HEK293T (cell line): ENCODE data around the gene ACY1.

Experiments
- CTCF ChIA-PET: fragments of 350-600 bp; formaldehyde crosslinking; extraction: SDS; loops from one replicate; lab custom pipeline; 2021; ENCODE audit warnings: antibody characterized with exemption, inconsistent platforms; lab: Yijun Ruan, JAX
- POLR2A ChIA-PET: fragments of 350-600 bp; formaldehyde crosslinking; extraction: SDS; loops from one replicate; lab custom pipeline; 2020; ENCODE audit warnings: antibody characterized with exemption, inconsistent platforms; lab: Yijun Ruan, JAX
- DNase-seq: peaks from one replicate; pipeline ENCODE4 v3.0.0; 2012; ENCODE audit warnings: mixed read lengths; ENCODE audit errors: extremely low spot score
- ARNT ChIP-seq: fragments of 450-650 bp; IDR thresholded peaks from 2 replicates; pipeline ENCODE4 v1.6.1; 2017; ENCODE audit warnings: mild to moderate bottlenecking
- BHLHE40 ChIP-seq: fragments of 450-650 bp; IDR thresholded peaks from 2 replicates; pipeline ENCODE4 v1.6.1; 2016; ENCODE audit warnings: mild to moderate bottlenecking, moderate library complexity, borderline replicate concordance
- CTBP1 ChIP-seq: fragments of 450-650 bp; IDR thresholded peaks from 2 replicates; pipeline ENCODE4 v1.6.1; 2016; ENCODE audit warnings: borderline replicate concordance
- ELF4 ChIP-seq: fragments of 450-650 bp; IDR thresholded peaks from 2 replicates; pipeline ENCODE4 v1.6.1; 2017; ENCODE audit warnings: antibody characterized with exemption
- FOXA1 ChIP-seq: fragments of 450-650 bp; IDR thresholded peaks from 2 replicates; pipeline ENCODE4 v1.6.1; 2016; ENCODE audit warnings: mild to moderate bottlenecking
- FOXK2 ChIP-seq: fragments of 450-650 bp; IDR thresholded peaks from 2 replicates; pipeline ENCODE4 v1.6.1; 2016; ENCODE audit warnings: mild to moderate bottlenecking
- FOXM1 ChIP-seq: fragments of 450-650 bp; IDR thresholded peaks from 2 replicates; pipeline ENCODE4 v1.6.1; 2017; ENCODE audit warnings: mild to moderate bottlenecking, borderline replicate concordance
- HDGF ChIP-seq: fragments of 450-650 bp; IDR thresholded peaks from 2 replicates; pipeline ENCODE4 v1.6.1; 2017; ENCODE audit warnings: antibody characterized with exemption, borderline replicate concordance
- L3MBTL2 ChIP-seq: fragments of 450-650 bp; conservative IDR thresholded peaks from 2 replicates; pipeline ENCODE4 v1.6.1; 2016; ENCODE audit warnings: mild to moderate bottlenecking
- LEF1 ChIP-seq: fragments of 450-650 bp; IDR thresholded peaks from 2 replicates; pipeline ENCODE4 v1.6.1; 2017; ENCODE audit warnings: mild to moderate bottlenecking, borderline replicate concordance
- NFRKB ChIP-seq: fragments of 450-650 bp; IDR thresholded peaks from 2 replicates; pipeline ENCODE4 v1.6.1; 2016; ENCODE audit warnings: mild to moderate bottlenecking, moderate library complexity
- PKNOX1 ChIP-seq: fragments of 450-650 bp; IDR thresholded peaks from 2 replicates; pipeline ENCODE4 v1.6.1; 2016
- SP1 ChIP-seq: fragments of 450-650 bp; IDR thresholded peaks from 2 replicates; pipeline ENCODE4 v1.6.1; 2017
- SUZ12 ChIP-seq: fragments of 450-650 bp; IDR thresholded peaks from 2 replicates; pipeline ENCODE4 v1.6.1; 2016; ENCODE audit warnings: mild to moderate bottlenecking
- TARDBP ChIP-seq: fragments of 450-650 bp; IDR thresholded peaks from 2 replicates; pipeline ENCODE4 v1.6.1; 2016
- ZNF384 ChIP-seq: fragments of 450-650 bp; IDR thresholded peaks from 2 replicates; pipeline ENCODE4 v1.6.1; 2016

The ACY1 gene

GRCh38 chr3:51954105-51954504 is 29.2 kb upstream of the ACY1 start:
- POLR2A ChIA-PET, result interaction anchor here (1.1 to 1.4 kb wide), 3 partner anchors 9 to 21 kb away, joined by 3 to 4 read pairs (median 3); partner anchors contain the start of genes ABHD14A and ABHD14B
- TF ChIP-seq FOXA1 (no peak), LEF1 (no peak)
- CTCF ChIA-PET, result interaction anchor here (1.5 to 1.9 kb wide), 3 partner anchors 11 to 29 kb away, joined by 3 to 17 read pairs (median 7); partner anchors contain the start of gene RRP9
- DNase-seq, result no peak

GRCh38 chr3:51954713-51955112 is 28.6 kb upstream of the ACY1 start:
- CTCF ChIA-PET, result interaction anchor here (1.5 to 1.9 kb wide), 2 partner anchors 12 to 13 kb away, joined by 7 to 17 read pairs; partner anchors contain the start of gene RRP9
- no peak for TF ChIP-seq FOXK2
- no peak for TF ChIP-seq CTBP1
- no peak for TF ChIP-seq ARNT
- TF ChIP-seq FOXA1, result no peak
- TF ChIP-seq BHLHE40, result no peak
- TF ChIP-seq L3MBTL2, result no peak
- no peak for TF ChIP-seq TARDBP
- TF ChIP-seq ELF4, result no peak
- no peak for TF ChIP-seq HDGF
- TF ChIP-seq NFRKB, result no peak
- no peak for TF ChIP-seq SUZ12
- DNase-seq, result no peak
- POLR2A ChIA-PET, result interaction anchor here (1.3 to 1.4 kb wide), 2 partner anchors 19 to 20 kb away, joined by 3 to 4 read pairs; partner anchors contain the start of genes ABHD14A and ABHD14B

- TF ChIP-seq L3MBTL2 (no peak), FOXK2 (no peak), NFRKB (no peak), ELF4 (no peak), LEF1 (no peak), PKNOX1 (no peak), BHLHE40 (no peak), TARDBP (no peak), FOXA1 (no peak), FOXM1 (no peak), HDGF (no peak)
- CTCF ChIA-PET, result no interaction called here
- POLR2A ChIA-PET, result no interaction called here
- DNase-seq, result no peak
Measured at GRCh38 chr3:51955175-51955892, 28.0 kb upstream of the ACY1 start, which contains the start of gene GPR62. TSS of gene GPR62 (plus strand) at chr3:51955381. CDS start at chr3:51955653, 272 bp downstream.

- TF ChIP-seq BHLHE40, result no peak
- TF ChIP-seq CTBP1, result no peak
- no peak for TF ChIP-seq SP1
- no peak for TF ChIP-seq TARDBP
- TF ChIP-seq FOXM1, result no peak
- TF ChIP-seq PKNOX1, result no peak
- no peak for TF ChIP-seq SUZ12
- TF ChIP-seq FOXA1, result no peak
- no peak for TF ChIP-seq ELF4
- no peak for TF ChIP-seq L3MBTL2
- TF ChIP-seq HDGF, result no peak
- TF ChIP-seq ZNF384, result no peak
- no peak for TF ChIP-seq ARNT
- no peak for TF ChIP-seq NFRKB
- no peak for TF ChIP-seq LEF1
- no peak for TF ChIP-seq FOXK2
- DNase-seq, result no peak
- CTCF ChIA-PET, result no interaction called here
- POLR2A ChIA-PET, result no interaction called here
Measured at GRCh38 chr3:51955893-51956770, 27.2 kb upstream of the ACY1 start.

GRCh38 chr3:51957520-51958205 is 25.7 kb upstream of the ACY1 start:
- DNase-seq, result no peak
- TF ChIP-seq NFRKB (no peak), L3MBTL2 (no peak), FOXA1 (no peak), SUZ12 (no peak), HDGF (no peak), BHLHE40 (no peak)
- ChIA-PET POLR2A (interaction anchor here (0.6 to 1.0 kb wide), 2 partner anchors 16 to 38 kb away, joined by 3 to 4 read pairs; partner anchors contain the start of genes ABHD14B and RPL29), CTCF (interaction anchor here (0.6 to 1.1 kb wide), 2 partner anchors 15 to 19 kb away, joined by 3 read pairs; partner anchors contain the start of gene PARP3)
